Endodermal cell (in vitro differentiated cells): ENCODE results near the gene GBP7. TPM values are rescaled to one million over a fixed set of nuclear protein-coding genes. Genes with fewer than 3 reads are reported as not detected.

Source experiments
- DNase-seq: peaks from one replicate; pipeline ENCODE4 v3.0.0-alpha.2; 2017
- H3K27ac ChIP-seq: 2 replicates; pipeline ENCODE4 v1.5.1; 2013; ENCODE audit warnings: mild to moderate bottlenecking, low read depth, low read length, moderate library complexity
- H3K27me3 ChIP-seq: 2 replicates; pipeline ENCODE4 v1.6.1; 2013; ENCODE audit warnings: mild to moderate bottlenecking, low read length, moderate library complexity; ENCODE audit not compliant: insufficient read depth, control insufficient read depth, poor library complexity, severe bottlenecking
- H3K36me3 ChIP-seq: 2 replicates; pipeline ENCODE4 v1.7.0; 2013; ENCODE audit warnings: mild to moderate bottlenecking, low read length, moderate library complexity; ENCODE audit not compliant: control insufficient read depth, insufficient read depth
- H3K4me1 ChIP-seq: one replicate; pipeline ENCODE4 v1.7.0; 2013; ENCODE audit warnings: low read length; ENCODE audit not compliant: control insufficient read depth, insufficient read depth
- H3K4me3 ChIP-seq: 2 replicates; pipeline ENCODE4 v1.5.1; 2013; ENCODE audit warnings: mild to moderate bottlenecking, low read length, moderate library complexity
- H3K9ac ChIP-seq: 2 replicates; pipeline ENCODE4 v1.6.1; 2013; ENCODE audit warnings: mild to moderate bottlenecking, low read length, moderate library complexity; ENCODE audit not compliant: poor library complexity, severe bottlenecking; ENCODE audit errors: extremely low read depth
- H3K9me3 ChIP-seq: 2 replicates; pipeline ENCODE4 v1.6.1; 2013; ENCODE audit warnings: mild to moderate bottlenecking, low read length, moderate library complexity; ENCODE audit not compliant: control insufficient read depth
- H3K27ac Mint-ChIP-seq: 2 replicates; pipeline ENCODE4 v1.8.0; 2020; ENCODE audit warnings: mixed read lengths
- H3K27me3 Mint-ChIP-seq: 2 replicates; pipeline ENCODE4 v1.8.0; 2021; ENCODE audit warnings: mild to moderate bottlenecking, mixed read lengths; ENCODE audit not compliant: insufficient read depth
- H3K36me3 Mint-ChIP-seq: 2 replicates; pipeline ENCODE4 v1.8.0; 2020; ENCODE audit warnings: low read depth, mixed read lengths
- H3K4me1 Mint-ChIP-seq: 2 replicates; pipeline ENCODE4 v1.8.0; 2020; ENCODE audit warnings: mixed read lengths
- H3K4me3 Mint-ChIP-seq: 2 replicates; pipeline ENCODE4 v1.8.0; 2020; ENCODE audit warnings: mild to moderate bottlenecking, moderate library complexity, mixed read lengths
- H3K9me3 Mint-ChIP-seq: 2 replicates; pipeline ENCODE4 v1.8.0; 2020; ENCODE audit warnings: mild to moderate bottlenecking, mixed read lengths
- CTCF ChIP-seq: fragments of 200-600 bp; sonication (generic); conservative IDR thresholded peaks from 2 replicates; pipeline ENCODE4 v1.5.0; 2021; ENCODE audit warnings: antibody characterized with exemption, mild to moderate bottlenecking
- WGBS, 2 experiments: methylation state at CpG; one replicate each; pipeline versions ENCODE4 v1.1.5 to v1.1.7; 2013; ENCODE audit warnings: missing lambda C conversion rate in 2 of 2, mixed read lengths in 1 of 2; ENCODE audit not compliant: insufficient coverage in 1 of 2, insufficient read length in 1 of 2; 5-methylcytosine and 5-hydroxymethylcytosine counted together
- total RNA-seq, 2 donors: library from RNA; stranded (reverse); fragmentation: NEBNext Ultra II Directional in 1 of 2; extraction: Animal tissue kit (Norgen Biotek cat#: 25700) in 1 of 2; gene quantifications; 2 replicates in 1 of 2; 3 replicates in 1 of 2; pipeline ENCODE4 v1.2.1, GENCODE V29; 2021

GBP7 gene
- total RNA-seq, 2 donors from 2014 or later, result not detected

- H3K27me3 Mint-ChIP-seq, result no peaks in the 10 kb centered on the region
These were observed 49.8 kb downstream of the GBP7 start, which contains the start of gene GBP2 for GRCh38 chr1:89125913-89126580. GBP2 (minus strand) TSS chr1:89126114; CDS start chr1:89121966, 4,148 bp downstream.

GRCh38 chr1:89125240-89125912 is 50.4 kb downstream of the GBP7 start:
- no peaks in the 10 kb centered on the region for H3K27me3 Mint-ChIP-seq
- no peak overlapping the region for H3K4me3 Mint-ChIP-seq
- H3K4me1 Mint-ChIP-seq, result no peaks in the 10 kb centered on the region
- Histone ChIP-seq H3K4me3 (no peak overlapping the region), H3K36me3 (no peaks in the 10 kb centered on the region), H3K4me1 (no peaks in the 10 kb centered on the region), H3K9me3 (no peaks in the 10 kb centered on the region), H3K9ac (no peak overlapping the region), H3K27me3 (no peaks in the 10 kb centered on the region), H3K27ac (no peak overlapping the region)
- 86 to 93% methylated on average over 2 to 3 of the region's 3 CpGs for WGBS, 2 experiments
- DNase-seq, result no peak
- peaks cover 2% of the 10 kb centered on the region for H3K9me3 Mint-ChIP-seq
- no peak for TF ChIP-seq CTCF
- peak overlapping the region; percentile 69 for H3K27ac Mint-ChIP-seq
- no peaks in the 10 kb centered on the region for H3K36me3 Mint-ChIP-seq

More at GRCh38 chr1:89125913-89126580, 49.8 kb downstream of the GBP7 start, which contains the start of gene GBP2:
- Mint-ChIP-seq H3K4me1 (no peaks in the 10 kb centered on the region), H3K4me3 (no peak within 1 kb of the TSS), H3K9me3 (peaks cover 2% of the 10 kb centered on the region), H3K27ac (peak within 1 kb of the TSS; percentile 69), H3K36me3 (no peaks in the 10 kb centered on the region)
- H3K27me3 ChIP-seq, result no peaks in the 10 kb centered on the region
- no peaks in the 10 kb centered on the region for H3K9me3 ChIP-seq
- no peaks in the 10 kb centered on the region for H3K4me1 ChIP-seq
- no peaks in the 10 kb centered on the region for H3K36me3 ChIP-seq
- no peak within 1 kb of the TSS for H3K27ac ChIP-seq
- DNase-seq, result no peak
- 78 to 79% methylated on average over 2 to 6 of the region's 6 CpGs for WGBS, 2 experiments
- no peak within 1 kb of the TSS for H3K9ac ChIP-seq
- no peak for TF ChIP-seq CTCF
- H3K4me3 ChIP-seq, result no peak within 1 kb of the TSS

GRCh38 chr1:89121641-89122040 is 54.2 kb downstream of the GBP7 start:
- Mint-ChIP-seq H3K27ac (no peak overlapping the region), H3K27me3 (no peaks in the 10 kb centered on the region), H3K4me1 (no peaks in the 10 kb centered on the region), H3K36me3 (no peaks in the 10 kb centered on the region), H3K9me3 (no peaks in the 10 kb centered on the region), H3K4me3 (no peak overlapping the region)
- no peak for TF ChIP-seq CTCF
- H3K9ac ChIP-seq, result no peak overlapping the region
- H3K4me3 ChIP-seq, result no peak overlapping the region
- no peaks in the 10 kb centered on the region for H3K36me3 ChIP-seq
- no peaks in the 10 kb centered on the region for H3K27me3 ChIP-seq
- 92 to 100% methylated on average over 4 to 8 of the region's 8 CpGs for WGBS, 2 experiments
- DNase-seq, result no peak
- H3K4me1 ChIP-seq, result no peaks in the 10 kb centered on the region
- no peaks in the 10 kb centered on the region for H3K9me3 ChIP-seq
- no peak overlapping the region for H3K27ac ChIP-seq
